Endothelial cell of umbilical vein (primary cell): ENCODE data around the gene CAMK2G.

ENCODE experiments used
- CTCF ChIP-seq, 2 donors: IDR thresholded peaks; 1 replicate in 1 of 2; 2 replicates in 1 of 2; pipeline ENCODE4 v1.5.1; 2011; ENCODE audit warnings: low read length in 2 of 2, mild to moderate bottlenecking in 2 of 2, moderate library complexity in 2 of 2, control low read depth in 1 of 2, inconsistent platforms in 1 of 2, low read depth in 1 of 2; ENCODE audit not compliant: insufficient read depth in 1 of 2; ENCODE audit errors: extremely low read depth in 1 of 2
- EZH2 ChIP-seq: IDR thresholded peaks from 2 replicates; pipeline ENCODE4 v1.6.1; 2012; ENCODE audit warnings: borderline replicate concordance, low read depth, mild to moderate bottlenecking, moderate library complexity, low read length, inconsistent platforms; ENCODE audit not compliant: severe bottlenecking

DNA sequence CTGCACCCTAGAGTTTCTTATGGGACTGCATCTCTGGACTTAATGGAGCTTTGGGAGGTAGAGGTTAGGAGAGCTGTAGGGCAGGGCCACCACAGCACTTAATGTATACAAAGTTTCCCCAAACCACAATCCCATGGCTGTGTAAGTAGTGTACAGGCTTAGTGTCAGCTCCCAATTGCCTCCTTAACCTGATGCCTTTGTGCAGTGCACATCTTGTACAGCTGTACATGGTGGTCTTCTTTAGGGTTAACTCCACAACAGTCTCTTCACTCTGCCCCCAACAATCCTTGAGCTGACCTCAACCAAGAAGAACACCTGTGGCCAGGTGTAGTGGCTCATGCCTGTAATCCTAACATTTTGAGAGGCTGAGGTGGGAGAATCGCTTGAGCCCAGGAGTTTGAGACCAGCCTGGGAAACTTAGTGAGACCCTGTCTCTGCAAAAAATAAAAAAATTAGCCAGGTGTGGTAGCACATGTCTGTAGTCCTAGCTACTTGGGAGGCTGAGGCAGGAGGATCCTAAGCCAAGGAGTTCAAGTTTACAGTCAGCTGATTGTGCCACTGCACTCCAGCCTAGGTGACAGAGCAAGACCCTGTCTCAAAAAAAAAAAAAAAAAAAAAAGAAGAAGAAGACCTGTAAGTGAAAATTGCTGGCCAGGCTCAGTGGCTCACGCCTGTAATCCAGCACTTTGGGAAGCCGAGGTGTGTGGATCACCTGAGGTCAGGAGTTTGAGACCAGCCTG lies 43.4 kb upstream of the CAMK2G start:
- TF ChIP-seq CTCF (IDR thresholded peaks at IDR 0.05; ENCODE audit: extremely low read depth in 1 of 2, insufficient read depth in 1 of 2, low read depth in 1 of 2, low read length in 2 of 2) (no peak), EZH2 (no peak)
